HepG2 (cell line): ENCODE data around the gene HMX1. TPM values are rescaled to one million over a fixed set of nuclear protein-coding genes. Genes with fewer than 3 reads are reported as not detected.

Experiments
- ATAC-seq: fragments of 200-7000 bp; cut with Tn5 transposase; 3 replicates; pipeline ENCODE4 v1.9.1; 2020; ENCODE audit warnings: mild to moderate bottlenecking, moderate library complexity
- BruUV-seq: library from RNA; stranded (reverse); fragments of 400-500 nt; replicated peaks from 2 replicates; lab custom pipeline; 2021; lab: Mats Ljungman, UMichigan
- CTCF ChIA-PET: fragments of 300-600 bp; formaldehyde crosslinking; extraction: SDS; loops from one replicate; lab custom pipeline; 2021; ENCODE audit warnings: low total read pairs, inconsistent platforms, low intra/inter-chr PET ratio; lab: Yijun Ruan, JAX
- POLR2A ChIA-PET: fragments of 350-600 bp; sonication (Branson Sonifier 250); formaldehyde crosslinking; loops from one replicate; lab custom pipeline; 2020; ENCODE audit warnings: antibody characterized with exemption, inconsistent platforms; lab: Yijun Ruan, JAX
- DNase-seq: peaks from one replicate; pipeline ENCODE4 v3.0.0-alpha.2; 2015; ENCODE audit warnings: low spot score
- FAIRE-seq: peaks from 3 replicates; lab custom pipeline; 2011; peaks lifted over from hg19 to GRCh38; lab: Jason Lieb, UNC
- H2AFZ ChIP-seq: one replicate; pipeline ENCODE4 v1.6.1; 2011; ENCODE audit warnings: low read length, inconsistent platforms
- H3K27ac ChIP-seq: fragments of 300-600 bp; 3 replicates; pipeline ENCODE4 v1.8.0; 2011; ENCODE audit warnings: mixed run types, mild to moderate bottlenecking, mixed read lengths, low read length, inconsistent platforms; ENCODE audit not compliant: insufficient read depth; ENCODE audit errors: extremely low read length
- H3K27me3 ChIP-seq, 2 experiments: fragments of 200-600 bp in 1 of 2; 2 replicates in 1 of 2; 3 replicates in 1 of 2; pipeline versions ENCODE4 v1.6.0 to v1.8.0; 2011; ENCODE audit warnings: low read length in 2 of 2, mild to moderate bottlenecking in 2 of 2, moderate library complexity in 2 of 2, inconsistent platforms in 1 of 2; ENCODE audit not compliant: insufficient read depth in 2 of 2, control insufficient read depth in 1 of 2
- H3K36me3 ChIP-seq, 2 experiments: fragments of 200-600 bp in 1 of 2; replicated peaks in 1 of 2; 2 replicates in 1 of 2; 3 replicates in 1 of 2; pipeline versions ENCODE4 v1.5.1 to v1.8.0; 2011; ENCODE audit warnings: low read length in 2 of 2, inconsistent platforms in 1 of 2; ENCODE audit not compliant: insufficient read depth in 2 of 2, control insufficient read depth in 1 of 2
- H3K4me1 ChIP-seq: 2 replicates; pipeline ENCODE4 v1.5.1; 2012; ENCODE audit warnings: low read length, inconsistent platforms; ENCODE audit not compliant: insufficient read depth
- H3K4me2 ChIP-seq: 2 replicates; pipeline ENCODE4 v1.6.0; 2011; ENCODE audit warnings: low read depth, low read length, inconsistent platforms
- H3K4me3 ChIP-seq, 3 experiments: fragments of 200-600 bp in 1 of 3; sonication (generic), shearing (Covaris generic) in 1 of 3; replicated peaks in 1 of 3; 2 replicates each; pipeline ENCODE4 v1.5.1; 2011 to 2016; ENCODE audit warnings: low read length in 3 of 3, inconsistent platforms in 2 of 3, low read depth in 2 of 3, mild to moderate bottlenecking in 2 of 3, control low read depth in 1 of 3, mixed read lengths in 1 of 3; ENCODE audit not compliant: insufficient read depth in 1 of 3
- H3K79me2 ChIP-seq: one replicate; pipeline ENCODE4 v1.6.1; 2011; ENCODE audit warnings: low read length, inconsistent platforms; ENCODE audit not compliant: insufficient read depth
- H3K9ac ChIP-seq: 2 replicates; pipeline ENCODE4 v1.6.0; 2011; ENCODE audit warnings: mild to moderate bottlenecking, low read depth, low read length, inconsistent platforms; ENCODE audit not compliant: insufficient read depth
- H3K9me3 ChIP-seq: 2 replicates; pipeline ENCODE4 v1.5.1; 2012; ENCODE audit warnings: mild to moderate bottlenecking, low read length
- H4K20me1 ChIP-seq: 2 replicates; pipeline ENCODE4 v1.6.0; 2011; ENCODE audit warnings: inconsistent platforms, mild to moderate bottlenecking, low read length, moderate library complexity; ENCODE audit not compliant: insufficient read depth
- ATF7 ChIP-seq, 2 experiments: fragments of 450-650 bp in 1 of 2; sonication (generic) in 1 of 2; formaldehyde crosslinking in 1 of 2; IDR thresholded peaks; 2 replicates each; pipeline versions ENCODE4 v1.4.0 to v1.6.1; 2016 to 2020; ENCODE audit warnings: antibody characterized with exemption in 1 of 2, mild to moderate bottlenecking in 1 of 2, missing genetic modification reagents in 1 of 2
- DBP ChIP-seq: sonication (generic); formaldehyde crosslinking; IDR thresholded peaks from 2 replicates; pipeline ENCODE4 v1.4.0; 2020; ENCODE audit warnings: missing genetic modification reagents; ENCODE audit errors: not compliant biosample characterization
- DR1 ChIP-seq: sonication (generic); formaldehyde crosslinking; IDR thresholded peaks from 2 replicates; pipeline ENCODE4 v1.8.0; 2021; ENCODE audit warnings: mild to moderate bottlenecking, missing genetic modification reagents, inconsistent platforms
- JUNB ChIP-seq: sonication (generic); formaldehyde crosslinking; IDR thresholded peaks from 2 replicates; pipeline ENCODE4 v1.8.0; 2022; ENCODE audit warnings: missing genetic modification reagents, mild to moderate bottlenecking, borderline replicate concordance
- SUZ12 ChIP-seq: fragments of 150-350 bp; IDR thresholded peaks from 2 replicates; pipeline ENCODE4 v1.6.1; 2014; ENCODE audit warnings: low read depth, low read length
- ZBTB26 ChIP-seq: IDR thresholded peaks from 2 replicates; pipeline ENCODE4 v1.6.1; 2016; ENCODE audit warnings: missing compliant biosample characterization, missing genetic modification reagents, borderline replicate concordance
- ZBTB4 ChIP-seq: sonication (generic); formaldehyde crosslinking; IDR thresholded peaks from 2 replicates; pipeline ENCODE4 v1.4.0; 2020; ENCODE audit warnings: missing genetic modification reagents, mild to moderate bottlenecking, borderline replicate concordance
- ZNF567 ChIP-seq: sonication (generic); formaldehyde crosslinking; IDR thresholded peaks from 2 replicates; pipeline ENCODE4 v1.8.1; 2023; ENCODE audit warnings: mild to moderate bottlenecking, missing genetic modification reagents, borderline replicate concordance
- ZNF749 ChIP-seq: sonication (generic); formaldehyde crosslinking; IDR thresholded peaks from 2 replicates; pipeline ENCODE4 v1.8.0; 2022; ENCODE audit warnings: mild to moderate bottlenecking, missing genetic modification reagents, moderate library complexity, borderline replicate concordance
- WGBS: methylation state at CpG from one replicate; pipeline ENCODE4 v1.1.6; 2017; ENCODE audit warnings: low lambda C conversion rate; 5-methylcytosine and 5-hydroxymethylcytosine counted together
- in situ Hi-C: cut with HindIII; loops from 2 replicates; pipeline ENCODE4 v1.10.0; 2017; ENCODE audit warnings: low pct_unique_long_range_greater_than_20kb; ENCODE audit not compliant: extremely low pct_ligation_motif_present
- intact Hi-C: fragments of 100-400 bp; cut with micrococcal nuclease; formaldehyde crosslinking; loops from one replicate; pipeline ENCODE4 v1.10.0; 2022; ENCODE audit not compliant: unreplicated experiment
- polyA plus RNA-seq, 8 experiments: library from polyadenylated mRNA; depleted of rRNA in 3 of 8; stranded (reverse) in 7 of 8; unstranded in 1 of 8; fragments of >200 nt; fragmentation: Illumina TruSeq in 4 of 8; extraction: Trizol in 4 of 8; gene quantifications; 2 replicates each; pipeline versions ENCODE4 v1.2.1 to v1.2.3, GENCODE V29; 2011 to 2016; ENCODE audit warnings: low read depth in 4 of 8, missing spikeins in 1 of 8, mixed read lengths in 1 of 8; ENCODE audit not compliant: insufficient read depth in 1 of 8
- total RNA-seq, 5 experiments: library from RNA; depleted of rRNA; stranded (reverse); fragments of >200 nt; fragmentation: Illumina TruSeq; extraction: Trizol; gene quantifications; 2 replicates each; pipeline ENCODE4 v1.2.3, GENCODE V29; 2016; ENCODE audit warnings: low read depth in 1 of 5
- TF ChIP-seq, protein P1 (sequence below): sonication (generic); formaldehyde crosslinking; IDR thresholded peaks from 2 replicates; pipeline ENCODE4 v1.5.0; 2020; ENCODE audit warnings: mild to moderate bottlenecking, missing genetic modification reagents, borderline replicate concordance
- TF ChIP-seq, protein P2 (sequence below): sonication (generic); formaldehyde crosslinking; IDR thresholded peaks from 2 replicates; pipeline ENCODE4 v1.8.0; 2022; ENCODE audit warnings: mild to moderate bottlenecking, missing genetic modification reagents, moderate library complexity

HMX1 gene
- total and polyA plus RNA-seq, 2 of the 13 experiments (the other 11 are each of a cell fraction or from before 2014, with no cell fraction given) = not detected

DNA sequence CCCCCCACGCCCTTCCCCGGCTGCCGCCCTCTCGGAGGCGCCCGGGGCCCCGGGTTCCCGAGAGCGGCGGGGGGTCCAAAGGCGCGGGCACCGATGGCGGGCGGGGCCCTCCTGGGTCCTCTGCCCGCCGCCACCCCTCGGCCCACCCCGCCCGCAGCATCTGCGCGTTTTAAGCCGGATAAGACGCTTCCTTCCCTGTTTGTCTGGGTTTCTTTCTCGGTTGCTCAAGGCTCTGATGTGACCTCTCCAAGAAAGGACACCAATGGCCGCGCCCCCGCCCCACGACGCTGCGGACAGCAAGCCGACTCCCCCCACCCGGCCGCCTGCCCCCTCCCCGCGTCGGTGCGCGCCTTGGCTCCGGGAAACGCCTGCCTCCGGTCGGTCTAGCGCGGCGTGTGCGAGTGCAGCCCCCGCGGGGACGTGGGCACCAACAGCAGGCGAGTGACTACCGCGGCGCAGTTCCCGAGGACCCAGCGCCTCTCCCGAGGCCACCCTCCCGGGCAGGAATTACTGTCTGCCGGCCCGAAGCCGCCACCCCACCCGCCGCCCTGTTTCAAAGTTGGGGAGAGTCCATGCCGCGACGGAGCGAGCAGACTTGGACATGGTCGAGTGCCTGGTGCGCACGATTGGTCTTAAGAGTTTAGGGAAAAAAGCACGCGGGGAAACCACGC lies 21.1 kb upstream of the HMX1 start:
- FAIRE-seq (no peak), ATAC-seq (no peak), DNase-seq (no peak)
- Histone ChIP-seq H4K20me1 (no peaks in the 10 kb centered on the region), H3K4me1 (peaks cover 5% of the 10 kb centered on the region; the same call in 1 of the 2 replicates), H2AFZ (no peak overlapping the region), H3K4me3 (no peak overlapping the region), H3K9ac (no peak overlapping the region), H3K79me2 (no peaks in the 10 kb centered on the region), H3K27ac (no peak overlapping the region), H3K9me3 (no peaks in the 10 kb centered on the region), H3K27me3 (peaks cover 12 to 72% of the 10 kb centered on the region in 2 experiments; a peak in 4 of 5 replicates), H3K4me2 (no peak overlapping the region), H3K36me3 (no peaks in the 10 kb centered on the region)
- CTCF ChIA-PET = no interaction called here
- in situ Hi-C loops = no loop called here
- 27% methylated on average over 25 of the region's 73 CpGs for WGBS
- BruUV-seq = no TSS peak
- POLR2A ChIA-PET = no interaction called here
- intact Hi-C loops = no loop called here
- no peak for TF ChIP-seq ZNF749
- TF ChIP-seq JUNB = no peak
- TF ChIP-seq ZBTB26 (CRISPR knock-in tag) = no peak
- no peak for TF ChIP-seq ZBTB4 (CRISPR knock-in tag)
- TF ChIP-seq, protein P1, sequence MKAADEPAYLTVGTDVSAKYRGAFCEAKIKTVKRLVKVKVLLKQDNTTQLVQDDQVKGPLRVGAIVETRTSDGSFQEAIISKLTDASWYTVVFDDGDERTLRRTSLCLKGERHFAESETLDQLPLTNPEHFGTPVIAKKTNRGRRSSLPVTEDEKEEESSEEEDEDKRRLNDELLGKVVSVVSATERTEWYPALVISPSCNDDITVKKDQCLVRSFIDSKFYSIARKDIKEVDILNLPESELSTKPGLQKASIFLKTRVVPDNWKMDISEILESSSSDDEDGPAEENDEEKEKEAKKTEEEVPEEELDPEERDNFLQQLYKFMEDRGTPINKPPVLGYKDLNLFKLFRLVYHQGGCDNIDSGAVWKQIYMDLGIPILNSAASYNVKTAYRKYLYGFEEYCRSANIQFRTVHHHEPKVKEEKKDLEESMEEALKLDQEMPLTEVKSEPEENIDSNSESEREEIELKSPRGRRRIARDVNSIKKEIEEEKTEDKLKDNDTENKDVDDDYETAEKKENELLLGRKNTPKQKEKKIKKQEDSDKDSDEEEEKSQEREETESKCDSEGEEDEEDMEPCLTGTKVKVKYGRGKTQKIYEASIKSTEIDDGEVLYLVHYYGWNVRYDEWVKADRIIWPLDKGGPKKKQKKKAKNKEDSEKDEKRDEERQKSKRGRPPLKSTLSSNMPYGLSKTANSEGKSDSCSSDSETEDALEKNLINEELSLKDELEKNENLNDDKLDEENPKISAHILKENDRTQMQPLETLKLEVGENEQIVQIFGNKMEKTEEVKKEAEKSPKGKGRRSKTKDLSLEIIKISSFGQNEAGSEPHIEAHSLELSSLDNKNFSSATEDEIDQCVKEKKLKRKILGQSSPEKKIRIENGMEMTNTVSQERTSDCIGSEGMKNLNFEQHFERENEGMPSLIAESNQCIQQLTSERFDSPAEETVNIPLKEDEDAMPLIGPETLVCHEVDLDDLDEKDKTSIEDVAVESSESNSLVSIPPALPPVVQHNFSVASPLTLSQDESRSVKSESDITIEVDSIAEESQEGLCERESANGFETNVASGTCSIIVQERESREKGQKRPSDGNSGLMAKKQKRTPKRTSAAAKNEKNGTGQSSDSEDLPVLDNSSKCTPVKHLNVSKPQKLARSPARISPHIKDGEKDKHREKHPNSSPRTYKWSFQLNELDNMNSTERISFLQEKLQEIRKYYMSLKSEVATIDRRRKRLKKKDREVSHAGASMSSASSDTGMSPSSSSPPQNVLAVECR = no peak
- TF ChIP-seq SUZ12 = no peak
- TF ChIP-seq ZNF567 = no peak
- no peak for TF ChIP-seq DR1 (CRISPR knock-in tag)
- TF ChIP-seq, protein P2, sequence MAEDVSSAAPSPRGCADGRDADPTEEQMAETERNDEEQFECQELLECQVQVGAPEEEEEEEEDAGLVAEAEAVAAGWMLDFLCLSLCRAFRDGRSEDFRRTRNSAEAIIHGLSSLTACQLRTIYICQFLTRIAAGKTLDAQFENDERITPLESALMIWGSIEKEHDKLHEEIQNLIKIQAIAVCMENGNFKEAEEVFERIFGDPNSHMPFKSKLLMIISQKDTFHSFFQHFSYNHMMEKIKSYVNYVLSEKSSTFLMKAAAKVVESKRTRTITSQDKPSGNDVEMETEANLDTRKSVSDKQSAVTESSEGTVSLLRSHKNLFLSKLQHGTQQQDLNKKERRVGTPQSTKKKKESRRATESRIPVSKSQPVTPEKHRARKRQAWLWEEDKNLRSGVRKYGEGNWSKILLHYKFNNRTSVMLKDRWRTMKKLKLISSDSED (CRISPR knock-in tag) = no peak
- TF ChIP-seq ATF7 (IDR thresholded peaks at IDR 0.05) = no peak
- TF ChIP-seq ATF7 (CRISPR knock-in tag; IDR thresholded peaks at IDR 0.05) = no peak
- no peak for TF ChIP-seq DBP (CRISPR knock-in tag)
